ENCODE data around the gene PGAM5. TPM values are rescaled to one million over a fixed set of nuclear protein-coding genes. Genes with fewer than 3 reads are reported as not detected.

The PGAM5 gene
- total RNA-seq, 1 experiment from 2014 or later, result 135 TPM

- TF ChIP-seq CTCF (conservative IDR thresholded peaks at IDR 0.05; ENCODE audit: low read depth, low read length) (no peak), EZH2phosphoT487 (IDR thresholded peaks at IDR 0.05; ENCODE audit: borderline replicate concordance, low read length) (no peak), EZH2 (IDR thresholded peaks at IDR 0.05; ENCODE audit: low read length, unreplicated experiment) (no peak)
- Histone ChIP-seq H3K4me1 (ENCODE audit: insufficient read depth, low read length) (0 out of 2 replicates have a peak, but pooled peaks cover 12% of the 10 kb centered on the region), H3K4me3 (ENCODE audit: low read length) (no peak overlapping the region), H3K79me2 (ENCODE audit: low read length) (peaks cover 58% of the 10 kb centered on the region), H3K9me3 (ENCODE audit: low read length) (no peaks in the 10 kb centered on the region), H2AFZ (ENCODE audit: low read length) (no peak overlapping the region), H4K20me1 (ENCODE audit: low read length) (peaks cover 23% of the 10 kb centered on the region), H3K9ac (ENCODE audit: low read length) (no peak overlapping the region), H3K36me3 (ENCODE audit: low read depth, low read length) (peaks cover 18% of the 10 kb centered on the region), H3K27me3 (ENCODE audit: low read length) (no peaks in the 10 kb centered on the region), H3F3A (ENCODE audit: low read length, unreplicated experiment) (no peaks in the 10 kb centered on the region), H3K9me2 (replicated peaks; ENCODE audit: low read length) (no peaks in the 10 kb centered on the region), H3K4me2 (ENCODE audit: low read length) (no peak overlapping the region), H3K27ac (ENCODE audit: low read length) (no peak overlapping the region)
- ChIA-PET POLR2A (ENCODE audit: unreplicated experiment) (no interaction called here), CTCF (no interaction called here)
- DNase-seq (no peak), ATAC-seq (no peak)
- BruUV-seq (replicated peaks), result no TSS peak
- intact Hi-C loops (cut with micrococcal nuclease), result loop anchor here (5.0 kb wide), 1 partner anchor 49 kb away; the partner anchor contains the start of gene ANKLE2
Observed at GRCh38 chr12:132713123-132713522, 2.5 kb downstream of the PGAM5 start.

GRCh38 chr12:132715874-132716273 is 5.2 kb downstream of the PGAM5 start:
- H3K4me2 ChIP-seq (ENCODE audit: low read length), result no peak overlapping the region
- no peak overlapping the region for H3K4me3 ChIP-seq (ENCODE audit: low read length)
- ChIA-PET CTCF (no interaction called here), POLR2A (ENCODE audit: unreplicated experiment) (no interaction called here)
- no peak overlapping the region for H3K9ac ChIP-seq (ENCODE audit: low read length)
- H3K9me2 ChIP-seq (replicated peaks; ENCODE audit: low read length), result no peaks in the 10 kb centered on the region
- peaks cover 39% of the 10 kb centered on the region for H4K20me1 ChIP-seq (ENCODE audit: low read length)
- no peak for ATAC-seq
- DNase-seq, result no peak
- peaks cover 45% of the 10 kb centered on the region for H3K79me2 ChIP-seq (ENCODE audit: low read length)
- peaks cover 17% of the 10 kb centered on the region for H3K4me1 ChIP-seq (ENCODE audit: insufficient read depth, low read length)
- no peaks in the 10 kb centered on the region for H3K9me3 ChIP-seq (ENCODE audit: low read length)
- H3K36me3 ChIP-seq (ENCODE audit: low read depth, low read length), result peaks cover 37% of the 10 kb centered on the region
- TF ChIP-seq CTCF (conservative IDR thresholded peaks at IDR 0.05; ENCODE audit: low read depth, low read length) (no peak), EZH2 (IDR thresholded peaks at IDR 0.05; ENCODE audit: low read length, unreplicated experiment) (no peak), EZH2phosphoT487 (IDR thresholded peaks at IDR 0.05; ENCODE audit: borderline replicate concordance, low read length) (no peak)
- H2AFZ ChIP-seq (ENCODE audit: low read length), result no peak overlapping the region
- no peak overlapping the region for H3K27ac ChIP-seq (ENCODE audit: low read length)
- BruUV-seq (replicated peaks), result no TSS peak
- H3F3A ChIP-seq (ENCODE audit: low read length, unreplicated experiment), result no peaks in the 10 kb centered on the region
- intact Hi-C loops (cut with micrococcal nuclease), result no loop called here
- no peaks in the 10 kb centered on the region for H3K27me3 ChIP-seq (ENCODE audit: low read length)

- H3K9me2 ChIP-seq (replicated peaks; ENCODE audit: low read length), result no peaks in the 10 kb centered on the region
- H3K4me2 ChIP-seq (ENCODE audit: low read length), result no peak overlapping the region
- no peak for TF ChIP-seq CTCF (conservative IDR thresholded peaks at IDR 0.05; ENCODE audit: low read depth, low read length)
- no peak for TF ChIP-seq EZH2phosphoT487 (IDR thresholded peaks at IDR 0.05; ENCODE audit: borderline replicate concordance, low read length)
- no peak for TF ChIP-seq EZH2 (IDR thresholded peaks at IDR 0.05; ENCODE audit: low read length, unreplicated experiment)
- intact Hi-C loops (cut with micrococcal nuclease), result no loop called here
- peaks cover 42% of the 10 kb centered on the region for H3K36me3 ChIP-seq (ENCODE audit: low read depth, low read length)
- ATAC-seq (no peak), DNase-seq (no peak)
- H3K4me1 ChIP-seq (ENCODE audit: insufficient read depth, low read length), result peaks cover 17% of the 10 kb centered on the region
- H3F3A ChIP-seq (ENCODE audit: low read length, unreplicated experiment), result no peaks in the 10 kb centered on the region
- H3K27me3 ChIP-seq (ENCODE audit: low read length), result no peaks in the 10 kb centered on the region
- peaks cover 43% of the 10 kb centered on the region for H4K20me1 ChIP-seq (ENCODE audit: low read length)
- ChIA-PET POLR2A (ENCODE audit: unreplicated experiment) (no interaction called here), CTCF (no interaction called here)
- no peak overlapping the region for H2AFZ ChIP-seq (ENCODE audit: low read length)
- no peak overlapping the region for H3K9ac ChIP-seq (ENCODE audit: low read length)
- H3K79me2 ChIP-seq (ENCODE audit: low read length), result peaks cover 40% of the 10 kb centered on the region
- no peak overlapping the region for H3K27ac ChIP-seq (ENCODE audit: low read length)
- no peak overlapping the region for H3K4me3 ChIP-seq (ENCODE audit: low read length)
- no peaks in the 10 kb centered on the region for H3K9me3 ChIP-seq (ENCODE audit: low read length)
- BruUV-seq (replicated peaks), result no TSS peak
Observed at GRCh38 chr12:132716356-132716755, 5.7 kb downstream of the PGAM5 start.
